Fibroblast of skin of left biceps (primary cell): ENCODE measurements around the gene TM2D1.
"Not testable (repeated sequence)": the region's sequence is repeated elsewhere in the genome, so short reads cannot be mapped to it uniquely, and the experiment has no call there.

Source experiments
- DNase-seq, 2 experiments: peaks; one replicate each; pipeline ENCODE4 v3.0.0-alpha.2; 2013; ENCODE audit warnings: low read depth in 2 of 2

Gene TM2D1

DNA sequence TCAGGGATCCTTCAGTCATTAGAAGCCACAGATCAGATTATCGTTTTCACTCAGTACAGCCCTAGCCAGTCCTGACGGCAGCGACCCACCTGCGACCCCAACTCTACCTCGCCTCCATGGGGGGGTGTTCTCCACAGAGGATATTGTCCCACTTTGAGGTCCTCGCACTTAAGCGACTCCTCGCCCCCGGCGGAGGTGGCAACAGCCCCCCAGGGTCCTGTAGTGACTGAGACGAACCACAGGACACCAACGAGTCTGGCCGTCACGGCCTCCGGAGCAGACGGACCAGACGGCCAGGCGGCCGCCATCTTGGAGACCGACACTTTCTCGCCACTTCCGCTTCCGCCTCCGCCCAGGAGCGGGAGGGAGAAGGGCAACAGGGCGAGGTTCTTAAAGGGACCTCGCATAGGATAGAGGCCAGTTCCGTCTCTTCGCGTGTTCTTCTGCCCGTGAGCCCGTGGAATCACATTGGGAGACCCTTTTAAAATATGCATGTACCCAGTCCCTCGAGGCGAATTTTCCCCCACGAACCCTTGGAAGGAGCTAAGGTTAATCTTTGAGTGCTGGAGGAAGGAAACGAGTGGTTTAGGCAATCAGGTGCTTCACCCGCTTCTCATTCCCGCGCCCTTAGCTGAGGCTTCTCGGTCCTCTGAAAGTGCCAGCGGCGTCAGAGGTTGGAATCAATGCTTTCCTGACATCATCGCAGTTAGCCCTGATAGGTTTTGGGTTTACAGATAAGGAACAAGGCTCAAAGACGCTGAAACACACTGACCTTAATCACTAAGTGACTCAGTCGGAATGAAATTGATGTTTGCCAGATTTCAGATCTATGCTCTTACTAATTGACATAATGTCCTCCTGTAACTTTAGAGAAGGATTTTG is at the start of gene TM2D1:
Gene TM2D1 (minus strand): TSS at position 329 of the 882 bp plus-strand sequence. CDS start 21 bp downstream, at position 308.
- peak; percentile 58 to 65 for DNase-seq

DNA sequence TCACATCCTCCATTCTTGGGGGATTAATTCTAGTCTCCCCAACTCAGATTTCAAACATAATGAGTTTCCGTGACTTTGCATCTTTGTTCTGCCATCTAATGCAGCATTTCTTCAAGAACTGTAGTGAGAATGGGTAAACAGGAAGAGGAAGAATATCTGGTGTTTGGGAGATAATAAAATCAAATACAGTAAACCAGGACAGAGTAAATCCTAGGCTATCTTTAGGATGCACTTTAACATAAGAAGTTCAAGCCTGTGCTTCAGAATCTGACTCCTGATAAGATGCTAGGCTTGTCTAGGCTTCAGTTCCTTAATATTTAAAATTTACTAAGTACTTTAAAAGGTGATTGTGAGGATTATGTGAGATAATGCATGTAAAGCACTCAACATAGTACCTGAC is 45.2 kb upstream of the TM2D1 start:
- DNase-seq: no peak

DNA sequence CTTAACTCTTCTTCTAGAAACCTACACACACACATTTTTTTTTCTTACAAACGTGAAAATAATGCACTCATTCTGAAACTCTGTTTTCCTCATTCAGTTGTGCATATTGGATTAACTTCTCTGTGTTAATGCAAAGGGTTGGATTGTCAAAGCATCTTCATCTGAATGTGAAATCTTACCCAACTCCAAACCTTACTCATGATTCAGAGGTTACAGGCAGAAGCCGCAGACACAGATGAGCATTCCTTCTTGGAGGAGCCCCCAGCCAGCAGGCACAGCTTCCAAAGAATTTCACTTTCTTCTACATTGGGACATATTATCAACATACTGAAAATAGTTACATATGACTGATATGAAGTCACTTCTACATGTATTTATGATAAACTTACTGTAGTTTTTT is 33.0 kb upstream of the TM2D1 start:
- peak; percentile 32 to 40 for DNase-seq

DNA sequence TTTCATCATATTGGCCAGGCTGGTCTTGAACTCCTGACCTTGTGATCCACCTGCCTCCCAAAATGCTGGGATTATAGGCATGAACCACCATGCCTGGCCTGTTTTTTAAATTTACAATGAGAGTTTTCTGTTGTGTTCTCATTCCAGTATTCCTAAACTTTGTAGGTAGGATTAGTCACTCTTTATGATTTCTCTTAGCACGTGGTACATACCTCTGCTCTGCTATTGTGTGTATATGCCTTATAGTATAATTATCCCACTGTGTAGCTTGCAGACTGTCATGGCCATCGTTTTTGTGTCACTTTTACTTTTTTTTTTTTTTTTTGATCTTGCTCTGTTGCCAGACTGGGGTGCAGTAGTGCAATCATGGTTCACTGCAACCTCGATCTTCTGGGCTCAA is 31.8 kb upstream of the TM2D1 start:
- DNase-seq: no peak

DNA sequence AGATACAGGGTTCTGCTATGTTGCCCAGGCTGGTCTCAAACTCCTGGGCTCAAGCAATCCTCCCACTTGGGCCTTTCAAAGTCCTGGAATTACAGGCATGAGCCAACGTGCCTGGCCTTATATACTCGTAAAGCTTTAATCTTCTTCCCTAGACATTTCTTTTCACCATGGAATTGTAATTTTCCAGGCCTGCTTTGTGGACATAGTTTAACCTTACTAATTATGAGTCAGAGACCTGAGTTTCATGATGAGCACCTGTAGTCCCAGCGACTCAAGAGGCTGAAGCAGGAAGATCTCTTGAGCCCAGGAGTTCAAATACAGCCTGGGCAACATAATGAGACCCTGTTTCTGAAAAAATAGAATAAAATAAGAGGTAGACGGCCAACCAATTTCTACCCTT is 29.6 kb upstream of the TM2D1 start:
- no peak for DNase-seq

DNA sequence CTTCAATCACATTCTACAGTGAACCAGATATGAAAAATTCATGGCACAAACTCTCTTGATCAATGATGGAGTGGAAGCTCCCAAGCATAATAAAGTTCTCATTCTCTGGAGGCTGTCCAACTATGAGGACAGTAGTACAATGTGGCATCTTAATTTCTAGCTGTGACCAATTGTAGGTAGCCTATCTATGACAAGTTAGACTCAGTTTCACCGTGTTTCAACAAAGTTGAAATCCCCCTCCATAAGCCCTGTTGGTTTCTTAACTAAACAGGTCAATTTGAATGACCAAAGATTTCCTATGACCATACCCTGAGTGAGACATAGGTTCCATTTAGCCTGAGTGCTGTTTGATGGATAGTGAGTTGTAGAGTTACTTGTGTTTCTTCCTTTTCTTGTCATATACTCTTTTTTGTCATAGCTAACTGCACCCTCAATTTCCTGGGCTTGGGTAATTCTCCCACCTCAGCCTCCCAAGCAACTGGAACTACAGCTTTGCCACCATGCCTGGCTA is 29.1 kb upstream of the TM2D1 start:
- DNase-seq: no peak

DNA sequence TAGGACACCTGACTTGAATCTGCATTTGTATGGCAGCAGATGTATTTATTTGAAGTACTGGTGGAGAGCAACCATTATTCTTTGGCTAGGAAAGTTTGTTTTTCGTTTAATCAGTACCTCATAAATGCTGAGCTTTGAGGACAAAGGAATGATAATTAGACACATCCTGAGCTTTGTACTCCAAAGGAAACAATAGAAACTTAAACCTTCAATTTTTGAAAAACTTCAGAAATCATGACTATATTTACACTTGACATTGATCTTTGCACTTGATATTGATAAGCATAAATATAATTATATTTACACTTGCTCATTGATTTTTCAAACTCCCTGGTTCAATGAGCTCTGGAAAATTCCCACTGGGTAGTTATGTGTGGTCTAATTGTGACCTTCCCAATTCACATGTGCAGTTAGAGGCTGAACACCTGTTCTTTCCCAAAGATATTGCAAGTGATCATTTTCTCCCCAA is 28.0 kb upstream of the TM2D1 start:
- DNase-seq: no peak

DNA sequence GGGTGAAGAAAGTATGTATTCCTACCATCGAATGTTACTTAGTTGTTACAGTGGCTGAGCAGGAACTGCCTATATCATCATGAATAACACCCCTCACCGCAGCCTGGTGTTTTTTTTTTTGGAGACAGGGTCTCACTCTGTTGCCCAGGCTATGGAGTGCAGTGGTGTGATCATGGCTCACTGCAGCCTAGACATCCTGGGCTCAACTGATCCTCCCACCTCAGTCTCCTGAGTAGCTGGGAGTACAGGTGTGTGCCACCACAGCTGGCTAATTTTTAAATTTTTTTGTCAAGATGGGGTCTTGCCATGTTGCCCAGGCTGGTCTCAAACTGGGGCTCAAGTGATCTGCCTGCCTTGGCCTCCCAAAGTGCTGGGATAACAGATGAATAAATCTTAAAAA is 24.6 kb upstream of the TM2D1 start:
- no peak for DNase-seq

DNA sequence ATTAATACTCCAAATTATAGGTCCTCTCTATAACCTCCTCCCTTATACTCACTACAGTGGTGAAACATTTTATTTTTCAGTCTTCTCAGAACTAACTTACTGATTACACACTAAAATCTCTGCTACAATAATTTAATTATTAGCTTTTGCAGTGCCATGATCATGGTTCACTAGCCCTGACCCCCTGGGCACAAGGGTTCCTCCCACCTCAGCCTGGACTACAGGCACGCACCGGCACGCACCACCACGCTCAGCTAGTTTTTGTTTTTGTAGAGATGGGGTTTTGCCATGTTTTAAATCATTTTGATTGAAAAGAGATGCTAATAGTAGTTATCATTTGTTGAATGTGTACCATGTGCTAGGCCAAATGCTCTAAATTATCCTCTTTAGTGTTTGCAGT is 23.6 kb upstream of the TM2D1 start:
- DNase-seq: no peak

DNA sequence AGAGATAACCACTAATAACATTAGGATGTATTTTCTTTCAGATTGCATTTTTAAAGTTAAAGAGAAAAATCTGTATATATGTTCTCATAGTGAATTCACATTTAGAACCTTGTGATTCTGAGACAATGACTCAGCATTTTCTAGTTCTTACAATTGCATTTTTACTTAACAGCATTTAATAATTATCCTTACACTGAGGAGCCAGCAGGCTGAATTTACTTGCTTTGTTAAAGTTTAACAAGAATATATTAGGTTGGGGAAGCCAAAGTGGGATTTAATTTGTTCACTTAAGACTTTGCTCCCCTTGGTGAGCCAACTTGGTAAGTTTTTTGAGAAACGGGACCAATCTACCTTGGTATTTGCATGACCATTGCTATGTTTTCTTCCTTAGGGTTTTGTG is 21.9 kb upstream of the TM2D1 start:
- DNase-seq: no peak

DNA sequence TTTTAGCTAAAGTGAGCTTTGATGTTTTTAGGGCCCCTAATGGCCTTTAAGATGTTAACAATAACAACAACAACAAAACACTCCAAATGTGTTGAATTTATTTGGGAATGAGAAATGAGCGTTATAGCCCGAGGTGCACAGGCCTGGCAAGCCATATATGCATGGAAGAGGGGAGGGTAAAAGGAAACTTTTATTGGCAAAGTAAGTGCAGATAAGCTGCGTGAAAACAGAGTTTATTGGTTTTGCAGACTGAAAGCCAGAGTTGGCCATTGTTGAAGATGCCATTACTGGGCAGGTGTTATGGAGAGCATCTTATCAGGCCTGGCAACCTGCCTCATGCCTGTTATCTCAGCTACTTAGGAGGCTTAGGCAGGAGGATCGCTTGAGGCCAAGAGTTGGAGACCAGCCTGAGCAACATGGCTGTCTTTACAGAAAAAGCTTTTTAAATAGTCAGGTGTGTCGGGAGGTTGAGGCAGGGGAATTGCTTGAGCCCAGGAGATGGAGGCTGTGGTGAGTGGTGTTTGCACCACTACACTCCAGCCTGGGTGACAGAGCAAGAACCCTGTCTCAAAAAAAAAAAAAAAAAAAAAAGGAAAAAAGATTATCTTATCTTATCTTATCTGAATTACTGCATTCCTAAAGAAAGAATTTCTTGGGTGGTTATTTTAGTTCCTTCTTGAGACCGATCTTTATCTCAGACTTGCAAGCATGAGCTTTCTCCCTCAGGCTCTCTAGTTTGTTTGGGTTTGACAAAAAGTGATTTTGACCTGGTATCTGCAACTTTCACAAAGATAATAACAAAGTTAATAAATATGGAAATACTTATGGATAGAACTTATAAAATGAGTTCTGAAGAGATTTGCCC is 19.0 kb upstream of the TM2D1 start:
- DNase-seq: no peak

DNA sequence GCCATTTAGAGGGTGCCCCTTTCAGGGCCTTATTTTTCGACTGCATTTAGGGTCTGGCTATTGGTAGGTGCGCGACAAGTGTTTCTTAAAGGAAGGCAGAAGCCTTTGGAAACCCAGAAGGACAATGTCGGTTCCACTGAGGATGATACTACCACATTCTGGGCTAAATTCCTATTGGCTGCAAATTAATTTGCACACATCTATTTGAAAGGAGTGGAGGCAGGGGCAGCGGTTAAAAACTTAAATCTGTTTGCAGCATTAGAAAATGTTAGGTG is 18.4 kb upstream of the TM2D1 start:
- DNase-seq: no peak

DNA sequence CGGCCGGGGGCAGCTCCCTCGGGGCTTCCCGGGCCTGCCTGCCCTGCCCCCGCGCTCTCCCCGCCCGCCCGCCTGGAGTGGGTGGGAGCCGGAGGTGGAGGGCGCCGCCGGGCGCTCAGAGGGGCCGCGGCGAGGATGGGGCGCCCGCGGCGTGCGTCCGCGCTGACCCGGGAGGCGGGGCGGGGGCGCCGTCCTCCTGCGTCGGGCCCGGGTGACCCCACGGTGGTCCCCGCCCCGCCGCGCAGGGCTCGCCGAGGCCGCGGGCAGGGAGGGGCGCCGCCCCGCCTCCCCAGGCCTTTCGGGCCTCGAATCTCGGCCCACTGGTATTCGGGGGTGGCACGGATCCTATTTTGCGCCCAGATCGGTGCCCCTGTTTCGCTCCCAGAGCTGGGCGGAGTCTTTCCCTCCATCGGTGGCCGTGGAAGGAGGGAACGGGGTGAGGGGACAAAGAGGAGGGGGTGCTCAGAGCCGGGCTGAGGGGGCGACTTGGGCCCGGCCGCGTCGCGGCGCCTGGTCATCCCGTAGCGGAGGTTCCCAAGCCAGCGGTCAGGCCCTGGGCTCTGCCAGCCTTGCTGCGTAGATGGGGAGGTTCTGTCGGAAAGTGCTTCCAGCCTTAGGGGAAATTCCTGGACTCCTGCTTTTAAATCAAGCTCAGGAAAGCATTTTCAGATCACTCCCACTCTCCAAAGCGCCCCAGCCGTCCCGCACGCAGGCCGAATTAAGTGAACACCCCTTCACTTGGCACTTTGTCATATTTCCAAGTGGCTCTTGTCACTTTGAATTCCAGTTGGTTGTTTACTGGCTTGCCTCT is 17.9 kb upstream of the TM2D1 start:
- no peak for DNase-seq

DNA sequence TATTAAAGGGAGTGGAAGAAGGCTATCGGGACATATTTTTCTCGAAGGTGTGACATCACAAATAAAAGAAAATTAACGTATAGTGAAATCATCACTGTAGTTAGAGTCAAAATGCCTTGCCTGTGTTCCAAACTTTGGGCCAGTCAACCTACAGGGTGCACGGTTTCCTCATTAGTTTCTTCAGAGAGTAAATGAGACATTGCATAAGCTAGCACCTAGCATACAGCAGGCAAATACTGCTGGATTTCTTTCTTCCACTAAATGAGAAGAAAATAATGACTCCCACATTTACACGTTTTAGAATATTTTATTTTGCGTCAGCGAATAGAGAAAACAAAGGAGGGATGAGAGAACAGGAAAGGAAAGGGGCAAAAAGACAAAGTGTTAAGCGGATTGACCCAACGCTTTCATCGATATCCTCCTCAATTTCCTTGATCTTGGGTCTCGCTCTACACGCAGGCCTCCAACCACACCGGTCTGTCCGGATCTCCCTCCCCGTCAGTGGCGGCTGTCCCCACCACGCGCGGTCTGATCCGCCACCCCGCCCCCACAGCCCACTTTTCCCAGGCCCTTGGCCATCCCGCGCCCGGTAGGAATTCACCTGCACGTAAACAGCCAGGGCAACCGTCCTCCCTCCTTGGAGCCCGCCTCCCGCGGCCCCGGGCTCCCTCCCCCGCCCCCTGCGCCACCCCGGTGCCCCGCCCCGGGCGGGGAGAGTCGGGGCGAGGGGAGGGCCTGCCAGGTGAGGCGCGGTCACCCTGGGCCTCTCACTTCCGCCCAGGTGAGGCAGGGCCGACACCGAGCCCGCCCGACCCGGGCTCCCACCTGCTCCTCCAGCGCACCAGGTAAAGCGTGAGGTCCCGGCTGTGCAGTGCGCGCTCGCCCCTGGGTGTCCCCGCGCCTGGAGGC is 17.0 kb upstream of the TM2D1 start, which contains the start of gene PATJ:
Gene PATJ (plus strand): TSS at position 770 of the 909 bp plus-strand sequence. CDS start 20,413 bp downstream, outside the sequence.
- no peak for DNase-seq

DNA sequence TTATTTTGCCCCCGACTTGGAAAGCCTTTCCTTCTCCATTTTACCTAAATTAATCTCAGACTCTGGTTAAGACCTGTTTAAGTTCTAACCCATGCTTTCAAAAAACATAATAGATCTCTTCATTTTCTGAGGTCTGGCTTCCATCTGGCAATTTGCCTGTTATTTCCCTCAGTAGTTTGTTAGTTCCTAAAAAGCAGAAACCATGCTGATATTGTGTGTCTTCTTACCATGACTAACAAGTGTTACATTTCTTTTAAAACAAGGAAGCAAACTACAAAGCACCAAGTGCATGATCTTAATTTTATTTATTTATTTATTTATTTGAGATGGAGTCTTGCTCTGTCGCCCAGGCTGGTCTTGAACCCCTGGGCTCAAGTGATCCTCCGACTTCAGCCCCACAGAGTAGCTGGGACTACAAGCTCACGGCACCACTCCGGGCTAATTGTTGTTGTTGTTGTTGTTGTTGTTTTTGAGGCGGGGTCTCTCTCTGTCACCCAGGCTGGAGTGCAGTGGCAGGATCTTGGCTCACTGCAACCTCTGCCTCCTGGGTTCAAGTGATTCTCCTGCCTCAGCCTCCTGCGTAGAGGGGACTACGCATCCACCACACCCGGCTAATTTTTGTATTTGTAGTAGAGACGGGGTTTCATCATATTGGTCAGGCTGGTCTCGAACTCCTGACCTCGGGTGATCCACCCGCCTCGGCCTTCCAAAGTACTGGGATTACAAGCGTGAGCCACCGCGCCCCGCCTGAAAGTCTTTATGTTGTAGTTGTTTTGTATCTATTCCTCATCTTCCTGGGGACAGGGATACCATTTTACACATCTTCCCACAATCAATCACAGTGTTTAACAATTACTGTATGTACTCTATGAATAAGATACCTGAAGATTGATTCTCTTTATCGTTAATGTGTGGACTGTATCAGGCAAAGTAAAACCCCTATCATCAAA is 16.1 kb upstream of the TM2D1 start:
- no peak for DNase-seq

DNA sequence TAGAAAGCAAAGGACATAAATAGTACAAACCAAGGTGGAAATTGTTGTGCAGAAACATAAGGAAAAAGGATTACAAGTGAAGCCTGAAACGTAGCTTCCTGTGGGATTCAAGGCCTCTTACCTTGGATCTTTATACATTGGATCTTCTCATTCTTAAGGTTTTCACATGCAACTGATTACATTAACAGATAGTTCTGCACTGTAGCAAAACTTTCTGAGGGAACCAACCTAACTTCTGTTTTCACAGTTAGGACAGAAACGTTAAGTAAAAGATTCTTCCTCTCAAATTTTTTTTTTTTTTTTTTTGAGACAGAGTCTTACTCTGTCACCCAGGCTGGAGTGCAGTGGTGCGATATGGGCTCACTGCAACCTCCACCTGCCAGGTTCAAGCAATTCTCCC is 7.8 kb upstream of the TM2D1 start:
- no peak for DNase-seq

DNA sequence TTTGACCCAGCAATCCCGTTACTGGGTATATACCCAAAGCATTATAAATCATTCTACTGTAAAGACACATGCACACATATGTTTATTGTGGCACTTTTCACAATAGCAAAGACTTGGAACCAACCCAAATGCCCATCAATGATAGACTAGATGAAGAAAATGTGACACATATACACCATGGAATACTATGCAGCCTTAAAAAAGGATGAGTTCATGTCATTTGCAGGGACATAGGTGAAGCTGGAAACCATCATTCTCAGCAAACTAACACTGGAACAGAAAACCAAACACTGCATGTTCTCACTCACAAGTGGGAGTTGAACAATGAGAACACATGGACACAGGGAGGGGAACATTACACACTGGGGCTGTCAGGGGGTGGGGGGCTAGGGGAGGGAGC is 5.7 kb upstream of the TM2D1 start:
- DNase-seq: not testable (repeated sequence)

DNA sequence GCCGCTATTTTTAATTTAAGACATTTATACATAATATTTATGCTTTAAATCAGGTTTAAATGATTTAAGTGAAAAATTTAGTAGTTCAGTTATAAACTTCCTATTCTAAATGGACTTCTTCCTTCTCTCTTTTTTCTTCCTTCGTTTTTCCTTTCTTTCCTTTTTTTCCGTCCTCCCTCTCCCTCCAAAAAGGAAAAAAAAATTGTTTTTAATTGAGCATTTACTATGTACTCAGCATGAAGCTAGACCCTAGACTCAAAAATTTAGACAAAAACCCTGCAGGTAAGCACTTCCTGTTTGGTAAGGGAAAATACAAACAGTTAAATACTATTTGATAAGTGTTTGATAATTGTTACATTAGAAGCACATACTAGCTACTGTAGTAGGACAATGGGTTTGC is 2.6 kb upstream of the TM2D1 start:
- DNase-seq: no peak

DNA sequence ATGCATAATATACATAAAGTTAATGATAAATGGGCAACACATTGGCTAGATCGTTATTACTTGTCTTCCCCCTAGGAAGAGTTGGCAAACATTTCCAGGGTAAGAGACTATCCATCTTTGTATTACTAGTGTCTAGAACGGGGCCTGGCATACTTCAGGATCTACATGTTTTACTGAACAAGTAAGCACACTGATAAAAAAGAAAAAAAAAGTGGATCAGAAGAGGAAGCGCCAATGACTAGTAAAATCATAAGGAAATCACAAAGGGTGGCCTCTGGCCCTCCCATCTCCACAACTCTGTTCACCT is 482 bp downstream of the TM2D1 start:
- DNase-seq: no peak
